ENCODE results near the gene ATRN.

GRCh38 chr20:3461211-3461771 lies 9.5 kb upstream of the ATRN start:
- TF ChIP-seq REST (IDR thresholded peaks at IDR 0.05; ENCODE audit: borderline replicate concordance) (no peak), CTCF (IDR thresholded peaks at IDR 0.05; ENCODE audit: poor library complexity, severe bottlenecking) (peak; percentile 12), EP300 (conservative IDR thresholded peaks at IDR 0.05; ENCODE audit: poor library complexity, severe bottlenecking) (peak; percentile 97), SMC3 (conservative IDR thresholded peaks at IDR 0.05; ENCODE audit: poor library complexity) (peak; percentile 45), EZH2 (IDR thresholded peaks at IDR 0.05; ENCODE audit: borderline replicate concordance, insufficient read depth, low read length, poor library complexity, severe bottlenecking) (no peak), RAD21 (conservative IDR thresholded peaks at IDR 0.05) (peak; percentile 27), MXI1 (conservative IDR thresholded peaks at IDR 0.05; ENCODE audit: poor library complexity, severe bottlenecking) (no peak), POLR2AphosphoS5 (IDR thresholded peaks at IDR 0.05) (peak; percentile 81), TAF1 (IDR thresholded peaks at IDR 0.05; ENCODE audit: low read depth) (no peak)
